ENCODE data around the gene BMPR1B.
"Not testable (repeated sequence)": the region's sequence is repeated elsewhere in the genome, so short reads cannot be mapped to it uniquely, and the experiment has no call there.

BMPR1B gene

DNA sequence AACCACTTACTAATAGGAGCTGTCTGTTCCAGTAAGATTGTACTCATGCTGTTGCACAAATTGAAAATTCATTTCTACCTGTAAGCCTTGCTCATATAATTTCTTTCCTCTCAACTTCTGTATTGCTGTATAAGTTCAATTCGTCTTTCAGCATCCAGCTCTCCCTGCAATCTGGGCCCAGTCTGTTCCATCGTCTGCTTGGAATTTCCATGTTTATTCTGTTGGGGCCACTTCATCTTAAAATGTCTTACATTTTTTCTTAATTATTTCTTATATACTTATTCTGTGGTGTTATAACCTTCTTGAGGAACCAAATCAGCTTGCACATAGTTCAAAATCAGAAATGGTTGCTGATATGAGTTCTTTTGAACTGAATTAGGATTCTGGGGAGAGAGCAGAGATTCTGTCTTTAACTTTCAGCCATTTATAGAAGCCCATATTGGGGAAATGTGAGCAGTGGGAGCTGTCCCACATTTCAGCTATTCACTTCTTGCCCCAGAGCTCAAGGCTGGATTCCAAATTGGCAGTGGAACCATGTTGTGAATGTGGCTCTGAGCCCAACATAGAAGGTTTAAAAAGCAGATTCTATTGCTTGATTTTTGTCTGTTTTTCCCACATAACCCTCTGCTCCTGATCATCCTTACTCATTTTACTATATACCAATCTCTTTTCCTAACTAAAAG, 291.9 kb downstream of the BMPR1B start:
- DNase-seq, result no peak

- DNase-seq, result no peak
These were observed 293.4 kb downstream of the BMPR1B start for GRCh38 chr4:95050980-95051701.

- no peak for DNase-seq
These were observed 293.9 kb downstream of the BMPR1B start for GRCh38 chr4:95051702-95052020.

- DNase-seq, result no peak
These were observed 301.2 kb downstream of the BMPR1B start for GRCh38 chr4:95058991-95059390.

- no peak for DNase-seq
These were observed 301.9 kb downstream of the BMPR1B start for GRCh38 chr4:95059663-95060062.

DNA sequence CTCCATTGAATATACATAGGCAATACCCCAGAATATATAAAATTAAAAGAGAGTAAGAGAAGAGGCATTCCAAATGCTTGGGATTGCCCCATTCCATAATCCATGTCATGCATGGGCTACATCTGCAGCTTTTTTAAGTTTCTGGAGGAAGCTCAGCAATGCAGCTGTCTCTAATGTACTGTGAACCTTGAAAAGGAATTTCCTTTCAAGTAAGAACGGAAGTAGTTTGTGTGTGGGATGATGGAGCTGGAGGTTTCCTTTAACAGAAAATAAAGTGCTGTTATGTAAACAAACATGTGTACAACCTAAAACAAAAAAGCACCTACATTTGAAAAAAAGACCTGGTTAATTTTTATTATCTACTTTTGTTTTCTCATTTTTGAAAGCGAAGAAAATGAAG, 303.5 kb downstream of the BMPR1B start:
- DNase-seq, result no peak

GRCh38 chr4:95061801-95062200, 304.0 kb downstream of the BMPR1B start:
- DNase-seq, result not testable (repeated sequence)

- no peak for DNase-seq
These were observed 308.3 kb downstream of the BMPR1B start for GRCh38 chr4:95066050-95066449.

DNA sequence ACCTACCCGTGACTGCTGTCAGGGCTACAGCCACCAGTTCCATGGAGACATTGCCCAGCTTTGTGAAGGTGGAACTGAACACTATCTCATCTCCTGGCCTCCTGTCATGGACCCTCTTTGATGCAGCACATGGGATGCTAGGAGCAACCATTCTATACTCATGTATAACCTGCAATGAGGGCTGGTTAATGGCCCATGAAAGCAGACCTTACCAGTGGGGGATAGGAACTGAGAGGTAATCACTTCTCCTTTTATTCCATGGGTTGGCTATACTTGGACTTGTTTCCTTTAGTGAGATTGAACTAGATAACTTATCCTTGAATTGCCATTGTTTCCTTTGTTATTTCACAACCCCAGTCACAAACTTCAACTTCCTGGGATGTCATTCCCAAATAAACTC, 310.6 kb downstream of the BMPR1B start:
- DNase-seq, result no peak

DNA sequence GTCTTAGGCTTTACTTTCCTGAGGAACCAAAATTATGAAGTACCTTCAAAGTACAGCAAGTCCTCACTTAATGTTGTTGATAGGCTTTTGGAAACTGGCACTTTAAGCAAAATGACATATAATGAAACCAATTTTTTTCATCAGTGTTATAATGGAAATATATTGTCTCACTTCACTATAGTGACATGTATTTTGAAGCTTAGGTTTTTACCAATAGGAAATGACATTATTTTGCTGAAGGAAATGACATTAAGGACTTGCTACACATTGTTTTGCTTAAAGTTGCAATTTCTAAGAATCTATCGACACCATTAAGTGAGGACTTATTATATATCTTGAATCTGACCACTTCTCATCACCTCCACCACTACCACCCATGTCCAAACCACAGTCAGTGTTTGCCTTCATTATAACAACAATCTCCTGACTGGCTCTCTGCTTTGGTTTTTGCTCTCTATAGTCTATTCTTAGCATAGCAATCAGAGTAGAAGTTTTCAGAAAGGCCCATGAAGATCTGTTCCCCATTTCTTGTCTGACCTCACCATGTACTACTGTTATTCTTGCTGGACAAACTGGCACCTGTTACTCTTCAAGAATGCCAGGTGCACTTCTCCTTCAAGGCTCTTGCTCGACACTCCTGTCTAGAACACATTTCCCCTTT, 311.2 kb downstream of the BMPR1B start:
- no peak for DNase-seq

DNA sequence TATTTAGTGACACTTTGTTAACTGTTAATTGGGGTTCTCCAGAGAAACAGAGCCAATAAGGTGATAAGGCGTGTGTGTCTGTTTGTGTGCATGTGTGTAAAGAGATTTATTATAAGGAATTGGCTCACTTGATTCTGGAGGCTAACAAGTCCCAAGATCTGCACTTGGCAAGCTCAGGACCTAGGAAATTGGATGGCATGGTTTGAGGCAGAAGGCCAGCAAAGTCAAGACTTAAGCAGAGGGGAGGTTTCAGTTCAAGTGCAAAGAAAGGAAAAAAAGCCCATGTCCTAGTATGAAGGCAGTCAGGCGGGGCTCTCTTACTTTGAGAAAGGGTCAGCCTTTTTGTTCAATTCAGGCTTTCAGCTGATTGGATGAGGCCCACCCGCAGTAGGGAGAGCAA, 314.1 kb downstream of the BMPR1B start:
- no peak for DNase-seq

- DNase-seq, result no peak
These were observed 315.9 kb downstream of the BMPR1B start for GRCh38 chr4:95073646-95074045.

DNA sequence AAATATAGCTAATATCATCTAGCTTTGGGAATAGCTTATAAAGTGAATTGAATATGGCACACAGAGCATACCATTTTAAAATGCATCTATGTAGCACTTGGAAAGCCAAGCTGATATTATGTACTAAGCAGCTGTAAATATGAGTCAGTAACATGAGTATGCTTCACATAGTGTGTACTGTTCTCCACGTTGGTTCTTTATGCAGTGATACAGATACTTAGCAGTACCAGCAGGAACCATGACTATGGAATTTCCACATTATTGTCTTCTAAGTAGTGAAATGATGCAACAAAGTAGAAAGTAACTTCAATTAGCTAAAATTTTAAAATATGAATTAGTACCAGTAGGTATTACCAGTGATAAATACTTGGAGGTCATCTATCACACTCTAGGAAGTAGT, 320.1 kb downstream of the BMPR1B start:
- no peak for DNase-seq

DNA sequence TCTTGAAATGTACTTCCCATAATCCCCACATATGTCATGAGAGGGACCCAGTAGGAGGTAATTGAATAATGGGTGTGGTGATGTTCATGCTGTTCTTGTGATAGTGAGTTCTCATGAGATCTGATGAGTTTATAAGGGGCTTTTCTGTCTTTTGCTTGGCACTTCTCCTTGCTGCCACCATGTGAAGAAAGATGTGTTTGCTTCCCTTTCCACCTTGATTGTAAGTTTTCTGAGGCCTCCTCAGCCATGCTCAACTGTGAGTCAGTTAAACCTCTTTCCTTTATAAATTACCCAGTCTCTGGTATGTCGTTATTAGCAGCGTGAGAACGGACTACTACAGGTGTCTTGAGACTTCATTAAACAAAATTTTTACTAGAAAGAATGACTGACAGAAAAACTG, 323.2 kb downstream of the BMPR1B start:
- DNase-seq, result no peak

- no peak for DNase-seq
These were observed 326.8 kb downstream of the BMPR1B start for GRCh38 chr4:95084584-95084983.

DNA sequence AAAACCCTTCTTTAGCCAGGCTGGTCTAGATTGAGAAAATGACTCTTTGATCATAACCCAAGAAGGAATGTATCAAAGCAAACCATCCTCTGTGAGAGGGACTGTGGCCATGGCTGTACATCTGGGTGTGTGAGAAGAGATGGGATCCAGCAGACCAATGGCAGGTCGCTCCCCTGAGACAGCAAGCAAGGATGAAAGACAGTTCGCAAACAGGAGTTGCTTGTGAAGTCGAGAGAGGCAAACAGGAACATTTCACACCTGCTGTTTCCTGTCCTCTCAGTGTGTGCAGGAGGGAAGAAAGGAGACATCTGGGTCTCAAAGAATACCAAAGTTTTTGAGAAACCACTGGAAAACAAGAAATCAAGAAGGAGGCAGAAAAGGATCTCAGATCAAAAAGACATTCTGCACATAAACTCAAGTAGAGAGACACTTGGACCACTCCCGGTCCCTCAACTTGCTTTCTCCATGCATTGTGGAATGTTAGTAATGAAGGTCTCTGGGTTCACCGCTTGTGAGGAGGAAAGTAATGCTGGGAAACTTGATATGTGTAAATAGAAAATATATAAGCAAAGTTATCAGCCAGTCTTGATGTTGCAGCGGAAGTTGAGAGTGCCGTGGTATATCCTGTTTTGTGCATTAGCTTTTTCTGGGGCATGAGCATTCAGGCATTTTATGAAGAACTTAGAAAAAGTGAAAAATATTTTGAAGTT, 327.5 kb downstream of the BMPR1B start:
- DNase-seq, result no peak

- no peak for DNase-seq
These were observed 328.8 kb downstream of the BMPR1B start for GRCh38 chr4:95086551-95086950.

- DNase-seq, result no peak
These were observed 330.1 kb downstream of the BMPR1B start for GRCh38 chr4:95087657-95088455.

DNA sequence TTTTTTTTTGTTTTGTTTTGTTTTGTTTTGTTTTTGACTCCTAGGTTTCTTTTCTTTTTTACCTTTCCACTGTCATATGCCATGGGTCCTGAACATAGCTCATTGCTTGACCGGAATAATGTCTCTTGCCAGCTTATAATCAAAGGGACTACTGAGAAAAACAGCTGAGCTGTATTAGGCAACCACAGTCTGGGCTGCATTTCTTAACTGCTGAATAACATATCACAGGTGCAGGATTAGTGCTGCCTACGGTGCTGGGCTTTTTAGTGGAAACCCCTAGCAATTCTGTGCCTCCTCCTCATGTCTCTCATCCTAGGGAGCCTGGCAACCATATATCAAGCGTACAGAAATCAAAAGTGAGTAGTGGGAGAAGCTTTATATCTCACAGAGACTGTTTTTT, 333.5 kb downstream of the BMPR1B start:
- DNase-seq, result no peak

- DNase-seq, result no peak
These were observed 335.0 kb downstream of the BMPR1B start for GRCh38 chr4:95092766-95093165.

- no peak for DNase-seq
These were observed 335.7 kb downstream of the BMPR1B start for GRCh38 chr4:95093460-95093859.

Measured in activated CD4-positive, CD25-positive, alpha-beta regulatory T cell treated with anti-CD3 and anti-CD28 coated beads, Interleukin-2, amount 50 U/mL, for 72 hours (primary cell).